Adipocyte (in vitro differentiated cells): ENCODE data around the gene DNAH2.

Source experiments
- DNase-seq: peaks from one replicate; pipeline ENCODE4 v3.0.0-alpha.2; 2015; ENCODE audit warnings: low read depth
- H3K27me3 ChIP-seq: replicated peaks from 2 replicates; pipeline ENCODE4 v1.7.0; 2013; ENCODE audit warnings: mild to moderate bottlenecking, low read length, moderate library complexity; ENCODE audit not compliant: control insufficient read depth, insufficient read depth
- H3K36me3 ChIP-seq: 2 replicates; pipeline ENCODE4 v1.7.0; 2013; ENCODE audit warnings: low read length, mild to moderate bottlenecking, moderate library complexity; ENCODE audit not compliant: control insufficient read depth, insufficient read depth, severe bottlenecking
- H3K4me1 ChIP-seq: 2 replicates; pipeline ENCODE4 v1.7.0; 2013; ENCODE audit warnings: mild to moderate bottlenecking, low read length, moderate library complexity; ENCODE audit not compliant: control insufficient read depth, insufficient read depth
- H3K4me3 ChIP-seq: 2 replicates; pipeline ENCODE4 v1.7.0; 2013; ENCODE audit warnings: mild to moderate bottlenecking, low read length, moderate library complexity
- H3K9ac ChIP-seq: 2 replicates; pipeline ENCODE4 v1.7.0; 2013; ENCODE audit warnings: mild to moderate bottlenecking, low read length, moderate library complexity
- H3K9me3 ChIP-seq: 2 replicates; pipeline ENCODE4 v1.7.0; 2013; ENCODE audit warnings: mild to moderate bottlenecking, low read length, moderate library complexity; ENCODE audit not compliant: control insufficient read depth

The DNAH2 gene, protein sequence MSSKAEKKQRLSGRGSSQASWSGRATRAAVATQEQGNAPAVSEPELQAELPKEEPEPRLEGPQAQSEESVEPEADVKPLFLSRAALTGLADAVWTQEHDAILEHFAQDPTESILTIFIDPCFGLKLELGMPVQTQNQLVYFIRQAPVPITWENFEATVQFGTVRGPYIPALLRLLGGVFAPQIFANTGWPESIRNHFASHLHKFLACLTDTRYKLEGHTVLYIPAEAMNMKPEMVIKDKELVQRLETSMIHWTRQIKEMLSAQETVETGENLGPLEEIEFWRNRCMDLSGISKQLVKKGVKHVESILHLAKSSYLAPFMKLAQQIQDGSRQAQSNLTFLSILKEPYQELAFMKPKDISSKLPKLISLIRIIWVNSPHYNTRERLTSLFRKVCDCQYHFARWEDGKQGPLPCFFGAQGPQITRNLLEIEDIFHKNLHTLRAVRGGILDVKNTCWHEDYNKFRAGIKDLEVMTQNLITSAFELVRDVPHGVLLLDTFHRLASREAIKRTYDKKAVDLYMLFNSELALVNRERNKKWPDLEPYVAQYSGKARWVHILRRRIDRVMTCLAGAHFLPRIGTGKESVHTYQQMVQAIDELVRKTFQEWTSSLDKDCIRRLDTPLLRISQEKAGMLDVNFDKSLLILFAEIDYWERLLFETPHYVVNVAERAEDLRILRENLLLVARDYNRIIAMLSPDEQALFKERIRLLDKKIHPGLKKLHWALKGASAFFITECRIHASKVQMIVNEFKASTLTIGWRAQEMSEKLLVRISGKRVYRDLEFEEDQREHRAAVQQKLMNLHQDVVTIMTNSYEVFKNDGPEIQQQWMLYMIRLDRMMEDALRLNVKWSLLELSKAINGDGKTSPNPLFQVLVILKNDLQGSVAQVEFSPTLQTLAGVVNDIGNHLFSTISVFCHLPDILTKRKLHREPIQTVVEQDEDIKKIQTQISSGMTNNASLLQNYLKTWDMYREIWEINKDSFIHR (N-terminal part only)

DNA sequence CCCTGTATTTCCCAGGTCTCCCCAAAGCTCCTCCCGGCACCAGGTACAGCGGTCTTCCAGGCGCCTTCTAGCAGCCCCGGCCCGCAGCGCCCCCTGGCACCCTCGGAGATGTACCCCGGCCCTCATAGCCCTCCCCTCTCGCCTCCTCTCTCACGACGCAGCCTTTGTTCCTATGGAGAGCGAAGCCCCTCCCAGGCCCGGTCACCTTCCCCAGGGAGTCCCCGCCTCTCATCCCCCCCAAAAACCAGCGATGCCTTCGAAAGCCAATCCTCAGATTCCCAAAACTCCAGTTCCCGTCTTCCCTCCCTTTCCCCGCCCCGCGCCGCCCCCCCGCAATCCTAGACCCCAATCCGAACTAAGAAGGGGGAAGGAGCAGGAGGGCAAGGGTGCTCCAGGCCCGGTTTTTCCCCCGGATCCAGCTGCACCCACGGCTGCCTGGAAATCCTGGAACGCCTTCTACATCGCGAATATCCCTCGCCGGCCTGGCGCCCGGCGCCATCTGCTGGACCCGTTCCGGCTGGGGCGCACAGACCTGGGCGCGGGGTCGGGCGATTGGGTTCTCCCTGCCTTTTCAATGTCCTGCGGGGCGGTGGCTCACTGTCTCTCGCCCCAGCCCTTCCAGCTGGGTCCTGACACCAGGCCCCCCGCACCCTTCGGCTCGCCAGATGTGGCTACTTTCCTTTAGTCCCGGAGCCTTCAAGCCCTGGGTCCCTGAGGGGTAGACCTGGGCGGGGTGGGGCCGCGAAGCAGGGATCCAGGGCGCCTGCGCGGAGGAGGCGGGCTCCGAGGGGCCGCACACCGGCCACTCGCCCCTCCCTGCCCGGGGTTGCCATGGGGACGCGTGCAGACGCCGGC lies at the start of gene DNAH2:
DNAH2 (plus strand) TSS at position 844 of the 855 bp plus-strand sequence. CDS start 1,991 bp downstream, outside the sequence.
- peak; percentile 89 for DNase-seq
- Histone ChIP-seq H3K9ac (peak within 1 kb of the TSS; percentile 74), H3K36me3 (no peaks in the 10 kb centered on the region), H3K4me3 (peak within 1 kb of the TSS; percentile 80), H3K4me1 (peaks cover 7% of the 10 kb centered on the region), H3K27me3 (peaks cover 55% of the 10 kb centered on the region), H3K9me3 (no peaks in the 10 kb centered on the region)

- Histone ChIP-seq H3K4me3 (no peak overlapping the region), H3K27me3 (no peaks in the 10 kb centered on the region), H3K9me3 (peaks cover 4% of the 10 kb centered on the region), H3K9ac (no peak overlapping the region), H3K36me3 (peaks cover 60% of the 10 kb centered on the region), H3K4me1 (no peaks in the 10 kb centered on the region)
- no peak for DNase-seq
These were observed 49.1 kb upstream of the DNAH2 start for GRCh38 chr17:7668482-7668881.

DNA sequence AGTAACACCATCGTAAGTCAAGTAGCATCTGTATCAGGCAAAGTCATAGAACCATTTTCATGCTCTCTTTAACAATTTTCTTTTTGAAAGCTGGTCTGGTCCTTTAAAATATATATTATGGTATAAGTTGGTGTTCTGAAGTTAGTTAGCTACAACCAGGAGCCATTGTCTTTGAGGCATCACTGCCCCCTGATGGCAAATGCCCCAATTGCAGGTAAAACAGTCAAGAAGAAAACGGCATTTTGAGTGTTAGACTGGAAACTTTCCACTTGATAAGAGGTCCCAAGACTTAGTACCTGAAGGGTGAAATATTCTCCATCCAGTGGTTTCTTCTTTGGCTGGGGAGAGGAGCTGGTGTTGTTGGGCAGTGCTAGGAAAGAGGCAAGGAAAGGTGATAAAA lies 44.3 kb upstream of the DNAH2 start:
- DNase-seq: no peak
- H3K4me3 ChIP-seq: no peak overlapping the region
- H3K9ac ChIP-seq: no peak overlapping the region
- H3K4me1 ChIP-seq: no peaks in the 10 kb centered on the region
- peaks cover 6% of the 10 kb centered on the region for H3K9me3 ChIP-seq
- H3K36me3 ChIP-seq: peaks cover 68% of the 10 kb centered on the region
- no peaks in the 10 kb centered on the region for H3K27me3 ChIP-seq

- no peak overlapping the region for H3K9ac ChIP-seq
- peaks cover 6% of the 10 kb centered on the region for H3K9me3 ChIP-seq
- H3K27me3 ChIP-seq: no peaks in the 10 kb centered on the region
- no peak overlapping the region for H3K4me3 ChIP-seq
- no peak for DNase-seq
- H3K36me3 ChIP-seq: peaks cover 53% of the 10 kb centered on the region
- H3K4me1 ChIP-seq: no peaks in the 10 kb centered on the region
These were observed 42.6 kb upstream of the DNAH2 start for GRCh38 chr17:7674934-7675333.

DNA sequence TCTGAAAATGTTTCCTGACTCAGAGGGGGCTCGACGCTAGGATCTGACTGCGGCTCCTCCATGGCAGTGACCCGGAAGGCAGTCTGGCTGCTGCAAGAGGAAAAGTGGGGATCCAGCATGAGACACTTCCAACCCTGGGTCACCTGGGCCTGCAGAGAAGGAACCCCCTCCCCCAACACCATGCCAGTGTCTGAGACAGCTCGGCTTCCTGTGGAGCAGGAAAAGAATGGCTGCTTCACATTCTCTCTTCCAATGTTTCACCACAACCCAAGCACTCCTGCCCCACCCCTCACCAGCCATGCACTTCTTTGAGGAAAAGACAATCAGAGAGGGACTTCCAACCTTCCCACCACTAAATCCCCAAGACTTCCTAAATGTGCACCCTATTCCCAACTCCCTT lies 41.0 kb upstream of the DNAH2 start:
- Histone ChIP-seq H3K27me3 (no peaks in the 10 kb centered on the region), H3K4me3 (no peak overlapping the region), H3K9me3 (peaks cover 6% of the 10 kb centered on the region), H3K4me1 (no peaks in the 10 kb centered on the region), H3K36me3 (peaks cover 37% of the 10 kb centered on the region), H3K9ac (no peak overlapping the region)
- DNase-seq: no peak

DNA sequence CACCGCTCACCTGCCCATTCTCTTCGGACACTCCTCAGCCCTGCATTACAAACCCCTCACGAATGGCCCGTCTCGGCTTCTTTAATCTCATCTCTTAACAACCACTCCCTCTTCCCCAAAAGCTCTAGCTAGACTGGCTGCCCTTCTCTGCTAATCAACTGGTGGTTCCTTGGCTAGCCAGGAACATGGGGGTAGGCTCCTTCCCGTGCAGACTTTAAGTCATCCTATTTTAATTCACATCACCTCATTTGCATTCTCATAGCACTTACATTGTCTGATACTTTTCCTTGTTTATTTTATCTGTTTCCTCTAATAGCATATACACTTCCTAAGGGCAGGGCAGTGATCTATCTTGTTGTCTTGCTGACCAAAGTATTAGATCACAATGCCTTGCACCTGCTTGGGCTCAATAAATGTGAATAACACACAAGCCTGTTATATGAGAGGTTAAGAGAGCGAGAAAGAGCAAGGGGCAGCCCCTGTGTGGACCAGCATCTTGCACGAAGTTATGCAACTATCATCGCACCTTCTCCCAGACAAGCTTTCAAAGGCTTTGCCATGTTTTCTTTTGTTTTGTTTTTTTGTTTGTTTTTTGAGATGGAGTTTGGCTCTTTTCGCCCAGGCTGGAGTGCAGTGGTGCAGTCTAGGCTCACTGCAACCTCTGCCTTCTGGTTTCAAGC lies 40.0 kb upstream of the DNAH2 start:
- H3K9ac ChIP-seq: no peak overlapping the region
- peaks cover 30% of the 10 kb centered on the region for H3K36me3 ChIP-seq
- H3K4me1 ChIP-seq: no peaks in the 10 kb centered on the region
- H3K4me3 ChIP-seq: no peak overlapping the region
- no peaks in the 10 kb centered on the region for H3K27me3 ChIP-seq
- peaks cover 6% of the 10 kb centered on the region for H3K9me3 ChIP-seq
- DNase-seq: no peak

GRCh38 chr17:7684851-7685532 lies 32.6 kb upstream of the DNAH2 start:
- peak overlapping the region; percentile 100 for H3K9ac ChIP-seq
- peaks cover 25% of the 10 kb centered on the region for H3K4me1 ChIP-seq
- H3K4me3 ChIP-seq: peak overlapping the region; percentile 100
- H3K27me3 ChIP-seq: no peaks in the 10 kb centered on the region
- no peak for DNase-seq
- H3K9me3 ChIP-seq: no peaks in the 10 kb centered on the region
- H3K36me3 ChIP-seq: no peaks in the 10 kb centered on the region

- Histone ChIP-seq H3K36me3 (no peaks in the 10 kb centered on the region), H3K4me1 (peaks cover 25% of the 10 kb centered on the region), H3K9me3 (no peaks in the 10 kb centered on the region), H3K4me3 (peak overlapping the region; percentile 100), H3K9ac (peak overlapping the region; percentile 100), H3K27me3 (no peaks in the 10 kb centered on the region)
- DNase-seq: peak; percentile 97
These were observed 31.9 kb upstream of the DNAH2 start for GRCh38 chr17:7685533-7686221.

- Histone ChIP-seq H3K9ac (peak overlapping the region; percentile 100), H3K36me3 (no peaks in the 10 kb centered on the region)
These were observed 31.1 kb upstream of the DNAH2 start for GRCh38 chr17:7686222-7687071.

More at GRCh38 chr17:7686222-7687071, 31.1 kb upstream of the DNAH2 start:
- H3K27me3 ChIP-seq: no peaks in the 10 kb centered on the region
- peak overlapping the region; percentile 100 for H3K4me3 ChIP-seq
- no peaks in the 10 kb centered on the region for H3K9me3 ChIP-seq
- DNase-seq: peak; percentile 92
- H3K4me1 ChIP-seq: peaks cover 25% of the 10 kb centered on the region
